Right lobe of liver (tissue), 4 donors: ENCODE data around the gene EML4.

ENCODE experiments used
- CTCF ChIP-seq, 4 donors: fragments of 200-600 bp in 3 of 4; fragments of 450-650 bp in 1 of 4; IDR thresholded peaks; one replicate each; pipeline versions ENCODE4 v1.5.1 to v1.8.0; 2016 to 2022; ENCODE audit warnings: antibody characterized with exemption in 4 of 4, mild to moderate bottlenecking in 2 of 4
- POLR2A ChIP-seq: fragments of 450-650 bp; IDR thresholded peaks from one replicate; pipeline ENCODE4 v1.6.1; 2017; ENCODE audit warnings: antibody characterized with exemption, mild to moderate bottlenecking
- donor health status: DM: no; HTN: no; CAD: no.
- donor health status: DM: no; HTN: no; CAD: no.
- donor health status: DM: no; HTN: yes; CAD: no.

GRCh38 chr2:42133771-42134195 is 35.4 kb upstream of the EML4 start:
- TF ChIP-seq CTCF (IDR thresholded peaks at IDR 0.05) (no peak), POLR2A (no peak)
